Stomach smooth muscle (tissue), 2 donors: Measurements from ENCODE around the gene TBX3.

Experiments
- H3K27ac ChIP-seq: one replicate; pipeline ENCODE4 v1.7.0; 2013; ENCODE audit warnings: mild to moderate bottlenecking, low read length, inconsistent platforms
- H3K27me3 ChIP-seq, 2 donors: one replicate each; pipeline ENCODE4 v1.7.0; 2013; ENCODE audit warnings: low read length in 2 of 2; ENCODE audit not compliant: insufficient read depth in 2 of 2, control insufficient read depth in 1 of 2
- H3K36me3 ChIP-seq, 2 donors: one replicate each; pipeline ENCODE4 v1.7.0; 2013; ENCODE audit warnings: low read length in 2 of 2; ENCODE audit not compliant: control insufficient read depth in 2 of 2, insufficient read depth in 2 of 2
- H3K4me1 ChIP-seq: one replicate; pipeline ENCODE4 v1.7.0; 2013; ENCODE audit warnings: low read length; ENCODE audit not compliant: control insufficient read depth, insufficient read depth
- H3K4me3 ChIP-seq, 2 donors: one replicate each; pipeline ENCODE4 v1.7.0; 2013; ENCODE audit warnings: low read length in 2 of 2
- H3K9ac ChIP-seq, 2 donors: one replicate each; pipeline ENCODE4 v1.7.0; 2013; ENCODE audit warnings: low read length in 2 of 2, mild to moderate bottlenecking in 1 of 2
- H3K9me3 ChIP-seq, 2 donors: one replicate each; pipeline ENCODE4 v1.7.0; 2013; ENCODE audit warnings: low read length in 2 of 2; ENCODE audit not compliant: control insufficient read depth in 2 of 2
- donor health status: healthy.
- donor health status: Pancreatic carcinoma.

TBX3 gene

GRCh38 chr12:114655934-114656749 is 27.8 kb downstream of the TBX3 start:
- Histone ChIP-seq H3K27ac (no peak overlapping the region), H3K9ac (no peak overlapping the region)

GRCh38 chr12:114649585-114649984 is 34.4 kb downstream of the TBX3 start:
- H3K9me3 ChIP-seq = no peaks in the 10 kb centered on the region
- H3K36me3 ChIP-seq = no peaks in the 10 kb centered on the region
- H3K27me3 ChIP-seq = peaks cover 0 to 5% of the 10 kb centered on the region in 2 donors
- no peak overlapping the region for H3K27ac ChIP-seq
- no peaks in the 10 kb centered on the region for H3K4me1 ChIP-seq
- H3K4me3 ChIP-seq = no peak overlapping the region
- no peak overlapping the region for H3K9ac ChIP-seq

More at GRCh38 chr12:114655934-114656749, 27.8 kb downstream of the TBX3 start:
- no peaks in the 10 kb centered on the region for H3K9me3 ChIP-seq
- no peaks in the 10 kb centered on the region for H3K36me3 ChIP-seq
- no peak overlapping the region for H3K4me3 ChIP-seq
- peaks cover 0 to 7% of the 10 kb centered on the region in 2 donors for H3K27me3 ChIP-seq
- no peaks in the 10 kb centered on the region for H3K4me1 ChIP-seq

- H3K36me3 ChIP-seq = no peaks in the 10 kb centered on the region
- no peak overlapping the region for H3K9ac ChIP-seq
- H3K4me3 ChIP-seq = no peak overlapping the region
- H3K4me1 ChIP-seq = no peaks in the 10 kb centered on the region
- peaks cover 0 to 5% of the 10 kb centered on the region in 2 donors for H3K27me3 ChIP-seq
- no peaks in the 10 kb centered on the region for H3K9me3 ChIP-seq
- no peak overlapping the region for H3K27ac ChIP-seq
Observed at GRCh38 chr12:114648711-114649110, 35.3 kb downstream of the TBX3 start.

- H3K4me1 ChIP-seq = no peaks in the 10 kb centered on the region
- no peak overlapping the region for H3K9ac ChIP-seq
- H3K27ac ChIP-seq = no peak overlapping the region
- no peak overlapping the region for H3K4me3 ChIP-seq
- H3K36me3 ChIP-seq = no peaks in the 10 kb centered on the region
- H3K9me3 ChIP-seq = no peaks in the 10 kb centered on the region
- H3K27me3 ChIP-seq = peaks cover 0 to 2% of the 10 kb centered on the region in 2 donors
Observed at GRCh38 chr12:114638790-114639435, 45.1 kb downstream of the TBX3 start.

- no peak overlapping the region for H3K4me3 ChIP-seq
- no peaks in the 10 kb centered on the region for H3K4me1 ChIP-seq
- no peak overlapping the region for H3K9ac ChIP-seq
- H3K27me3 ChIP-seq = peaks cover 0 to 2% of the 10 kb centered on the region in 2 donors
- no peaks in the 10 kb centered on the region for H3K36me3 ChIP-seq
- no peaks in the 10 kb centered on the region for H3K9me3 ChIP-seq
- no peak overlapping the region for H3K27ac ChIP-seq
Observed at GRCh38 chr12:114636723-114637480, 47.1 kb downstream of the TBX3 start.

GRCh38 chr12:114631242-114631641 is 52.7 kb downstream of the TBX3 start:
- Histone ChIP-seq H3K36me3 (no peaks in the 10 kb centered on the region), H3K4me3 (no peak overlapping the region), H3K9ac (no peak overlapping the region), H3K27ac (no peak overlapping the region), H3K9me3 (no peaks in the 10 kb centered on the region), H3K4me1 (no peaks in the 10 kb centered on the region), H3K27me3 (peaks cover 0 to 3% of the 10 kb centered on the region in 2 donors)

- no peaks in the 10 kb centered on the region for H3K36me3 ChIP-seq
- no peaks in the 10 kb centered on the region for H3K9me3 ChIP-seq
- no peak overlapping the region for H3K9ac ChIP-seq
- H3K27ac ChIP-seq = no peak overlapping the region
- H3K4me1 ChIP-seq = no peaks in the 10 kb centered on the region
- H3K27me3 ChIP-seq = peaks cover 0 to 5% of the 10 kb centered on the region in 2 donors
- H3K4me3 ChIP-seq = no peak overlapping the region
Observed at GRCh38 chr12:114628199-114628598, 55.8 kb downstream of the TBX3 start.

- Histone ChIP-seq H3K4me1 (no peaks in the 10 kb centered on the region), H3K9ac (no peak overlapping the region), H3K9me3 (no peaks in the 10 kb centered on the region), H3K27me3 (peaks cover 0 to 5% of the 10 kb centered on the region in 2 donors), H3K4me3 (no peak overlapping the region), H3K27ac (no peak overlapping the region), H3K36me3 (no peaks in the 10 kb centered on the region)
Observed at GRCh38 chr12:114627393-114627792, 56.6 kb downstream of the TBX3 start.

- no peaks in the 10 kb centered on the region for H3K4me1 ChIP-seq
- peaks cover 2 to 7% of the 10 kb centered on the region in 2 donors for H3K9me3 ChIP-seq
- no peaks in the 10 kb centered on the region for H3K36me3 ChIP-seq
- H3K27ac ChIP-seq = no peak overlapping the region
- peaks cover 0 to 3% of the 10 kb centered on the region in 2 donors for H3K27me3 ChIP-seq
- no peak overlapping the region for H3K9ac ChIP-seq
- no peak overlapping the region for H3K4me3 ChIP-seq
Observed at GRCh38 chr12:114625294-114625851, 58.6 kb downstream of the TBX3 start.

GRCh38 chr12:114623737-114624136 is 60.2 kb downstream of the TBX3 start:
- H3K27me3 ChIP-seq = peaks cover 0 to 2% of the 10 kb centered on the region in 2 donors
- no peaks in the 10 kb centered on the region for H3K4me1 ChIP-seq
- H3K36me3 ChIP-seq = no peaks in the 10 kb centered on the region
- H3K9me3 ChIP-seq = peaks cover 2 to 7% of the 10 kb centered on the region in 2 donors
- H3K27ac ChIP-seq = no peak overlapping the region
- H3K9ac ChIP-seq = no peak overlapping the region
- H3K4me3 ChIP-seq = no peak overlapping the region
